ENCODE data around the gene TMEM151B.

TMEM151B gene

GRCh38 chr6:44233567-44234100 lies 36.6 kb upstream of the TMEM151B start:
- no peak for DNase-seq

GRCh38 chr6:44234101-44235025 lies 35.9 kb upstream of the TMEM151B start:
- peak; percentile 68 for DNase-seq

GRCh38 chr6:44235269-44235668 lies 35.0 kb upstream of the TMEM151B start:
- DNase-seq = no peak

- no peak for DNase-seq
Measured at GRCh38 chr6:44235891-44236516, 34.2 kb upstream of the TMEM151B start.

DNA sequence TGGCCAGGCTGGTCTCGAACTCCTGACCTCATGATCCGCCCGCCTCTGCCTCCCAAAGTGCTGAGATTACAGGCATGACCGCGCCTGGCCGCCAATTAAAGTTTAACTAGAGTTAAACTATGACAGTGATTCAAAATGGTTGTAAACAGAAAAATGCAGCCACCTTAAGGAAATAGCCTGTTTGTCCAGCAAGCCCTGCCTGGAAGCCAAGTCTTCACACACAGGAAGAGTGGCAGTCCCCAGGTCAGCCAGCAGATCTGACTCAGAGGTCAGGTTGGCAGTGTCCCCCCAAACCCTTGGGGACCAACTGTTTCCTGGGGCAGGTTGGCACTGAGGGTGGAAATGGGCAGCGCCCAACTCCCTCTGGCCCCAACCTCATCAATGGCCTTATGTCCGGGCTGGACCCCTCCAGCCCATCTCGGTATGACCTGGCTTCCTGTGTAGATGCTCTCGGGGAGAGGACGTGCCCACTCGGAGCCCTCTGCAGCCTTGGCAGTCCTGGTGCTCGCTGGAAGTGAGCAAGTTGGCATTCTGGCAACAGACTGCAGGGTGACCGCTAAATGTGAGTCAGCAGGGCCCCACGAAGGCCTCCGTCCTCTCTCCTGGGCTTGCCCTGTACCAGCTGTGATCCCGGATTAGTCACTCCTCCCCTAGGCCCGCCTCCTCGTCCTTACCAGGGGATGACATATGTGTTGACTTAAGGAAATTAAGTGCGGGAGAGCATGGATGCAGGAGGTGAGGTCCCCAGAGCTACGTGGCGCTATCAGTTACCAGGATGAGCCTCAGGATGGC lies 33.0 kb upstream of the TMEM151B start:
- DNase-seq = peak; percentile 75

GRCh38 chr6:44237813-44238433 lies 32.3 kb upstream of the TMEM151B start:
- no peak for DNase-seq

- DNase-seq = no peak
Measured at GRCh38 chr6:44238687-44239350, 31.4 kb upstream of the TMEM151B start.

DNA sequence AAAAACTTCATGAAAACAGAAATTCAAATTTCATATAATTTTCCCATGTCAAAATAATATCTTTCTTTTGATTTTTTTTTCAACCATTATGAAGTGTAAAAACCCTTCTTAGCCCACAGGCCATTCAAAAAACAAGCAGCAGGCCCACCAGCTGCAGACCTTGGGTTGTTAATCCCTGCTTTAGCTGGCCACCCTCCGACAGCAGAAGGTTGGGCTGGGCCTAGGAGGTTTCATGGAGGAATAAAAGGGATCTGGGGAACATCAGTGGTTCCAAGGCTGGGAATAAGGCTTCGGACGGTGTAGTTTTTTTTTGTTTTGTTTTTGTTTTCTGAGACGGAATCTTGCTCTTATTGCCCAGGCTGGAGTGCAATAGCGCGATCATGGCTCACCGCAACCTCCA lies 26.9 kb upstream of the TMEM151B start:
- DNase-seq = no peak

DNA sequence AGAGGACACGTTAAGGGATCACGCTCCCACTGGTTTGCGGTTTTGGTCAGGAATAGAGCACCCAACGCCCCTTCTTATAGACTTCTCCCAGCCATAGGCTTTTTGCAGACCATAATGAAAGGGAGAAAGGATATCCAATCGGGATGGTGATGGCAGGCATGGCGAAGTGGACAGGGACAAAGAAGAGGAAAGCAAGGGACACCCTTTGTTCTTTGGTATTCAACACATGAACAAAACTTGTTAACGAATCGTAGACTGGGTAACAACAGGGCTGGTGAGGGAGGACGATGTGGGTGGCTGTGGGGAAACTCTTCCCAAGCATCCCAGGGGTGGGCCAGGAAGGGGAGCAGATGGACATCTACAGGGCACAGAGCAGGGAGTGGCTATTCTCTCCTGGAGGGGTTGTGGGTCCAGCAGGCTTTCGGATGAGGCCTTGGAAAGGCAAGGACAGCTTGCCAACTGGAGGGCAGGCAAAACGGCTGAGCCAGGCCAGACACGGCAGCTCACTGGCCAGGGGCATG lies 24.8 kb upstream of the TMEM151B start:
- DNase-seq = no peak

GRCh38 chr6:44245912-44246662 lies 24.2 kb upstream of the TMEM151B start:
- peak; percentile 59 for DNase-seq

DNA sequence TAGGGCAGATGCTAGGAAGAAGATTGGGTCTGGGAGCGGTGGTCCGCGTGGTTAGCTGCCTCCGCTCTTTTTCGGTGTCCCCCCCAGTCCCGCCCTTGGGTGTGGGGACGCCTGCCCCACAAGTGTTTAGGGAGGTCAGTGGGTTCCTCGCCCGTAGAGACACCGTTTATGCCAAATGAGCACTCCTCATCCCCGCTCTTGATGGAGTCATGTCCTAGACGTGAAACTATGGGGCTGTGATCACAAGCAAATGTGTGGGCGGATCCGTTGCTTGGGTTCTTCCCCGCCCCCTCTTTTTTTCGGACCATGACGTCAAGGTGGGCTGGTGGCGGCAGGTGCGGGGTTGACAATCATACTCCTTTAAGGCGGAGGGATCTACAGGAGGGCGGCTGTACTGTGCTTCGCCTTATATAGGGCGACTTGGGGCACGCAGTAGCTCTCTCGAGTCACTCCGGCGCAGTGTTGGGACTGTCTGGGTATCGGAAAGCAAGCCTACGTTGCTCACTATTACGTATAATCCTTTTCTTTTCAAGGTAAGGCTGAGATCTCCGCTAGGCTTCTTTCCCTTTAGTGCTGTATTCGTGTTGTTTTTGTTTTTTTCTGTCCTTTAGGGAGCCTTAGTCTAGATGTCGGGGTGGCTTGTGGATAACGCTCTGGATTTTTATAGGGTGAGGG lies 23.4 kb upstream of the TMEM151B start, which contains the start of gene HSP90AB1:
TSS of gene HSP90AB1 (plus strand) at position 439 of the 675 bp plus-strand sequence. CDS start 1,529 bp downstream, outside the sequence.
- DNase-seq = peak; percentile 97

- DNase-seq = no peak
Measured at GRCh38 chr6:44247338-44248302, 22.6 kb upstream of the TMEM151B start.

DNA sequence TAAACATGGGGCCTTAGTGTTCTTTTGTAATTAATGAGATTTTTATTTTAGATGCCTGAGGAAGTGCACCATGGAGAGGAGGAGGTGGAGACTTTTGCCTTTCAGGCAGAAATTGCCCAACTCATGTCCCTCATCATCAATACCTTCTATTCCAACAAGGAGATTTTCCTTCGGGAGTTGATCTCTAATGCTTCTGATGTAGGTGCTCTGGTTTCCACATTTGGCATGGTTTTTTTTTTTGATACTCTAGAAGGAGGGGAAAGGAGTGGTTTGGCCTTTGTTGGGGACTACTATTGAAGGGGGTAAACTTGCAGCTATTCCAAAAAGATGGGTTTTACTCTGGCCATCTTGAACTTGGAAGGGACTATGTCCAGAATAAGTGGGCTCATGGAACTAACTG lies 21.7 kb upstream of the TMEM151B start:
- DNase-seq = no peak

- no peak for DNase-seq
Measured at GRCh38 chr6:44249082-44249748, 21.0 kb upstream of the TMEM151B start.

DNA sequence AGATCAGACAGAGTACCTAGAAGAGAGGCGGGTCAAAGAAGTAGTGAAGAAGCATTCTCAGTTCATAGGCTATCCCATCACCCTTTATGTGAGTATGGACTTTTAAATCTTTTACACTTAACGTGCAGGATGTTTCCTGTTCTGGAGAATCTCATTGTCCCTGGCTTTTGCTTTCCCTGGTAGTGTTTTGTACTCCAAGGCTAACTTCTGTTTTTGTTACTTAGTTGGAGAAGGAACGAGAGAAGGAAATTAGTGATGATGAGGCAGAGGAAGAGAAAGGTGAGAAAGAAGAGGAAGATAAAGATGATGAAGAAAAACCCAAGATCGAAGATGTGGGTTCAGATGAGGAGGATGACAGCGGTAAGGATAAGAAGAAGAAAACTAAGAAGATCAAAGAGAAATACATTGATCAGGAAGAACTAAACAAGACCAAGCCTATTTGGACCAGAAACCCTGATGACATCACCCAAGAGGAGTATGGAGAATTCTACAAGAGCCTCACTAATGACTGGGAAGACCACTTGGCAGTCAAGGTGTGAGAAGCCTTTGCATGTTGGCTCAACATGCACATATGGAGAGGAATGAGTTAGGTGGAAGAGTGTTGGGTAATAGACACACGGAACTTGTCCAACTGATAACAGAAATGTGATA lies 20.1 kb upstream of the TMEM151B start:
- no peak for DNase-seq

GRCh38 chr6:44250718-44251123 lies 19.5 kb upstream of the TMEM151B start:
- DNase-seq = no peak

GRCh38 chr6:44251576-44252524 lies 18.4 kb upstream of the TMEM151B start:
- no peak for DNase-seq

Data from NCI-H446 treated with DMSO at 0.1 percent for 48 hours (cell line).